IMR-90 (cell line): ENCODE data around the gene MAP7.

Experiments
- POLR2A ChIP-seq: IDR thresholded peaks from 2 replicates; pipeline ENCODE4 v1.6.1; 2012; ENCODE audit warnings: mild to moderate bottlenecking, low read depth, low read length
- TF ChIP-seq, protein P1 (sequence below): conservative IDR thresholded peaks from 2 replicates; pipeline ENCODE4 v1.5.1; 2012; ENCODE audit warnings: mild to moderate bottlenecking, low read depth, low read length, improper control_type of control experiment

DNA sequence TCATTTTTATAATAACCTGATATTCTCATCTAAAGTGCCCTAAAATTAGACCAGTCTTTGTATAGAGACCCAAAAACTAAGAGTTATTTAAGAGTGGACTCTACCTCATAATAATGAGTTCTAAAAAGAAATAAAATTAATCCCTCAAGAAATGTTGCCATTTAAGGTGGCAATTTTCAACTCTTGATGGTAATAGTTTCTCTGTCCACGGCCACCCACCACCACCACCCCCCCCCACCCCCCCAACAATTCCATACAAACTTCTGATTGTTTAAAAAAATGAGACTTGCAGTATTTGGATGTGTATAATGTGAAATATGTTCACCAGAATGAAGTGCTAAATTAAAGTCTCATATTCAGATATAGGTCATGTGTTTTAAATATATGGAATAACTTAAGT lies 2.4 kb downstream of the MAP7 start:
- TF ChIP-seq, protein P1, sequence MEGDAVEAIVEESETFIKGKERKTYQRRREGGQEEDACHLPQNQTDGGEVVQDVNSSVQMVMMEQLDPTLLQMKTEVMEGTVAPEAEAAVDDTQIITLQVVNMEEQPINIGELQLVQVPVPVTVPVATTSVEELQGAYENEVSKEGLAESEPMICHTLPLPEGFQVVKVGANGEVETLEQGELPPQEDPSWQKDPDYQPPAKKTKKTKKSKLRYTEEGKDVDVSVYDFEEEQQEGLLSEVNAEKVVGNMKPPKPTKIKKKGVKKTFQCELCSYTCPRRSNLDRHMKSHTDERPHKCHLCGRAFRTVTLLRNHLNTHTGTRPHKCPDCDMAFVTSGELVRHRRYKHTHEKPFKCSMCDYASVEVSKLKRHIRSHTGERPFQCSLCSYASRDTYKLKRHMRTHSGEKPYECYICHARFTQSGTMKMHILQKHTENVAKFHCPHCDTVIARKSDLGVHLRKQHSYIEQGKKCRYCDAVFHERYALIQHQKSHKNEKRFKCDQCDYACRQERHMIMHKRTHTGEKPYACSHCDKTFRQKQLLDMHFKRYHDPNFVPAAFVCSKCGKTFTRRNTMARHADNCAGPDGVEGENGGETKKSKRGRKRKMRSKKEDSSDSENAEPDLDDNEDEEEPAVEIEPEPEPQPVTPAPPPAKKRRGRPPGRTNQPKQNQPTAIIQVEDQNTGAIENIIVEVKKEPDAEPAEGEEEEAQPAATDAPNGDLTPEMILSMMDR: no peak
- no peak for TF ChIP-seq POLR2A
